Body of pancreas (tissue), 4 donors: ENCODE measurements around the gene CD4.

Experiments
- CTCF ChIP-seq, 7 experiments: fragments of 450-650 bp in 4 of 7; fragments of 200-600 bp in 3 of 7; sonication (generic) in 3 of 7; IDR thresholded peaks; one replicate each; pipeline ENCODE4 v1.5.1; 2016 to 2019; ENCODE audit warnings: antibody characterized with exemption in 7 of 7
- POLR2A ChIP-seq, 3 donors: fragments of 450-650 bp; IDR thresholded peaks; one replicate each; pipeline ENCODE4 v1.6.1; 2016; ENCODE audit warnings: antibody characterized with exemption in 3 of 3, mild to moderate bottlenecking in 2 of 3

GRCh38 chr12:6766651-6767349 is 22.5 kb upstream of the CD4 start:
- TF ChIP-seq POLR2A (IDR thresholded peaks at IDR 0.05) (peak; percentile 30 to 37 (median 34)), CTCF (IDR thresholded peaks at IDR 0.05) (peak; percentile 45 to 93 (median 84))
